Measurements from ENCODE around the gene DMD. TPM values are rescaled to one million over a fixed set of nuclear protein-coding genes. Genes with fewer than 3 reads are reported as not detected.

Gene DMD
- total RNA-seq, 1 experiment from 2014 or later: 25.3 TPM

- Histone ChIP-seq H3K4me2 (0 out of 2 replicates have a peak overlapping the region, but pooled peaks have one; percentile 28), H3K9me2 (ENCODE audit: insufficient read depth) (no peaks in the 10 kb centered on the region), H3K4me3 (no peak overlapping the region), H3K27ac (peak overlapping the region; percentile 26; the same call in 1 of the 2 replicates), H3K79me2 (ENCODE audit: low read depth) (no peaks in the 10 kb centered on the region), H4K20me1 (ENCODE audit: insufficient read depth) (no peaks in the 10 kb centered on the region), H3F3A (ENCODE audit: insufficient read depth, low read depth) (no peaks in the 10 kb centered on the region), H3K27me3 (ENCODE audit: insufficient read depth, low read depth) (no peaks in the 10 kb centered on the region), H3K36me3 (ENCODE audit: low read depth) (no peaks in the 10 kb centered on the region), H3K9me3 (ENCODE audit: insufficient read depth, low read depth) (no peaks in the 10 kb centered on the region), H2AFZ (no peak overlapping the region), H3K4me1 (replicated peaks; ENCODE audit: insufficient read depth) (peaks cover 12% of the 10 kb centered on the region)
- intact Hi-C loops (cut with micrococcal nuclease; ENCODE audit: unreplicated experiment): no loop called here
- no TSS peak for BruUV-seq (replicated peaks)
- no peak for TF ChIP-seq CTCF (conservative IDR thresholded peaks at IDR 0.05)
- TF ChIP-seq EZH2 (IDR thresholded peaks at IDR 0.05; ENCODE audit: low read depth): no peak
- DNase-seq: peak in 1 of 2 experiments; percentile 67
- ChIA-PET CTCF (no interaction called here), POLR2A (ENCODE audit: unreplicated experiment) (no interaction called here)
Measured at GRCh38 chrX:31580726-31581125, 1630.6 kb downstream of the DMD start.

- Histone ChIP-seq H2AFZ (no peak overlapping the region), H3K9me2 (ENCODE audit: insufficient read depth) (no peaks in the 10 kb centered on the region), H3K4me3 (no peak overlapping the region), H3K9me3 (ENCODE audit: insufficient read depth, low read depth) (no peaks in the 10 kb centered on the region), H3K4me2 (no peak overlapping the region), H3K4me1 (replicated peaks; ENCODE audit: insufficient read depth) (peaks cover 12% of the 10 kb centered on the region), H3K27ac (no peak overlapping the region), H4K20me1 (ENCODE audit: insufficient read depth) (no peaks in the 10 kb centered on the region), H3K36me3 (ENCODE audit: low read depth) (no peaks in the 10 kb centered on the region), H3K27me3 (ENCODE audit: insufficient read depth, low read depth) (no peaks in the 10 kb centered on the region), H3F3A (ENCODE audit: insufficient read depth, low read depth) (no peaks in the 10 kb centered on the region), H3K79me2 (ENCODE audit: low read depth) (no peaks in the 10 kb centered on the region)
- TF ChIP-seq CTCF (conservative IDR thresholded peaks at IDR 0.05): no peak
- no peak for TF ChIP-seq EZH2 (IDR thresholded peaks at IDR 0.05; ENCODE audit: low read depth)
- BruUV-seq (replicated peaks): no TSS peak
- intact Hi-C loops (cut with micrococcal nuclease; ENCODE audit: unreplicated experiment): no loop called here
- CTCF ChIA-PET: no interaction called here
- POLR2A ChIA-PET (ENCODE audit: unreplicated experiment): no interaction called here
- DNase-seq: no peak
Measured at GRCh38 chrX:31580227-31580626, 1631.1 kb downstream of the DMD start.

- no peaks in the 10 kb centered on the region for H3K9me3 ChIP-seq (ENCODE audit: insufficient read depth, low read depth)
- no peak for TF ChIP-seq EZH2 (IDR thresholded peaks at IDR 0.05; ENCODE audit: low read depth)
- TF ChIP-seq CTCF (conservative IDR thresholded peaks at IDR 0.05): no peak
- no peak overlapping the region for H2AFZ ChIP-seq
- intact Hi-C loops (cut with micrococcal nuclease; ENCODE audit: unreplicated experiment): no loop called here
- no peaks in the 10 kb centered on the region for H3K4me1 ChIP-seq (replicated peaks; ENCODE audit: insufficient read depth)
- DNase-seq: no peak
- no TSS peak for BruUV-seq (replicated peaks)
- ChIA-PET CTCF (no interaction called here), POLR2A (ENCODE audit: unreplicated experiment) (no interaction called here)
- H3K9me2 ChIP-seq (ENCODE audit: insufficient read depth): no peaks in the 10 kb centered on the region
- no peaks in the 10 kb centered on the region for H3K36me3 ChIP-seq (ENCODE audit: low read depth)
- H3K79me2 ChIP-seq (ENCODE audit: low read depth): no peaks in the 10 kb centered on the region
- H3K4me3 ChIP-seq: no peak overlapping the region
- no peak overlapping the region for H3K4me2 ChIP-seq
- H3K27me3 ChIP-seq (ENCODE audit: insufficient read depth, low read depth): no peaks in the 10 kb centered on the region
- no peaks in the 10 kb centered on the region for H4K20me1 ChIP-seq (ENCODE audit: insufficient read depth)
- H3F3A ChIP-seq (ENCODE audit: insufficient read depth, low read depth): no peaks in the 10 kb centered on the region
- no peak overlapping the region for H3K27ac ChIP-seq
Measured at GRCh38 chrX:31572360-31572759, 1639.0 kb downstream of the DMD start.
